ENCODE data around the gene OVOL2.

The OVOL2 gene

GRCh38 chr20:18059603-18060002, 1.9 kb upstream of the OVOL2 start:
- peaks cover 55% of the 10 kb centered on the region for H3K27me3 ChIP-seq (ENCODE audit: insufficient read depth, poor library complexity, severe bottlenecking)

GRCh38 chr20:18058661-18059467, 1.1 kb upstream of the OVOL2 start:
- DNase-seq (ENCODE audit: low read depth in 1 of 2, low spot score in 1 of 2), result no peak
- no peak overlapping the region for H3K27ac ChIP-seq (replicated peaks)
- H3K4me3 ChIP-seq (replicated peaks; ENCODE audit: insufficient read depth, low read length), result no peak overlapping the region
- peaks cover 55% of the 10 kb centered on the region for H3K27me3 ChIP-seq (ENCODE audit: insufficient read depth, poor library complexity, severe bottlenecking)
- TF ChIP-seq POLR2AphosphoS5 (IDR thresholded peaks at IDR 0.05; ENCODE audit: low read depth) (no peak), SPI1 (IDR thresholded peaks at IDR 0.05; ENCODE audit: borderline replicate concordance, low read depth) (no peak), REST (IDR thresholded peaks at IDR 0.05; ENCODE audit: insufficient replicate concordance, low read depth) (no peak), CTCF (IDR thresholded peaks at IDR 0.05; ENCODE audit: insufficient read depth, low read length) (no peak), GABPA (IDR thresholded peaks at IDR 0.05; ENCODE audit: low read depth) (no peak)

More at GRCh38 chr20:18059603-18060002, 1.9 kb upstream of the OVOL2 start:
- H3K4me3 ChIP-seq (replicated peaks; ENCODE audit: insufficient read depth, low read length), result no peak overlapping the region
- H3K27ac ChIP-seq (replicated peaks), result no peak overlapping the region
- DNase-seq (ENCODE audit: low read depth in 1 of 2, low spot score in 1 of 2), result no peak
- no peak for TF ChIP-seq GABPA (IDR thresholded peaks at IDR 0.05; ENCODE audit: low read depth)
- no peak for TF ChIP-seq POLR2AphosphoS5 (IDR thresholded peaks at IDR 0.05; ENCODE audit: low read depth)
- no peak for TF ChIP-seq REST (IDR thresholded peaks at IDR 0.05; ENCODE audit: insufficient replicate concordance, low read depth)
- no peak for TF ChIP-seq SPI1 (IDR thresholded peaks at IDR 0.05; ENCODE audit: borderline replicate concordance, low read depth)
- no peak for TF ChIP-seq CTCF (IDR thresholded peaks at IDR 0.05; ENCODE audit: insufficient read depth, low read length)

GRCh38 chr20:18057994-18058349, 256 bp upstream of the OVOL2 start:
- no peak for TF ChIP-seq GABPA (IDR thresholded peaks at IDR 0.05; ENCODE audit: low read depth)
- no peak for TF ChIP-seq POLR2AphosphoS5 (IDR thresholded peaks at IDR 0.05; ENCODE audit: low read depth)
- TF ChIP-seq SPI1 (IDR thresholded peaks at IDR 0.05; ENCODE audit: borderline replicate concordance, low read depth), result no peak
- no peak for TF ChIP-seq REST (IDR thresholded peaks at IDR 0.05; ENCODE audit: insufficient replicate concordance, low read depth)
- no peak for TF ChIP-seq CTCF (IDR thresholded peaks at IDR 0.05; ENCODE audit: insufficient read depth, low read length)
- Histone ChIP-seq H3K27me3 (ENCODE audit: insufficient read depth, poor library complexity, severe bottlenecking) (peaks cover 55% of the 10 kb centered on the region), H3K4me3 (replicated peaks; ENCODE audit: insufficient read depth, low read length) (no peak overlapping the region), H3K27ac (replicated peaks) (no peak overlapping the region)
- DNase-seq (ENCODE audit: low read depth in 1 of 2, low spot score in 1 of 2), result no peak
